Hematopoietic multipotent progenitor cell (in vitro differentiated cells): ENCODE data around the gene TLR5. TPM values are rescaled to one million over a fixed set of nuclear protein-coding genes. Genes with fewer than 3 reads are reported as not detected.

ENCODE experiments used
- DNase-seq, 3 donors: peaks; one replicate each; pipeline ENCODE4 v3.0.0-alpha.2; 2011 to 2015; ENCODE audit warnings: low read depth in 2 of 3, low spot score in 2 of 3
- total RNA-seq: library from RNA; depleted of rRNA; stranded (reverse); fragments of >200 nt; gene quantifications from one replicate; pipeline ENCODE4 v1.2.3, GENCODE V29; 2012

Gene TLR5
- total RNA-seq, 1 donor: under 0.01 TPM

- no peak for DNase-seq
Observed at GRCh38 chr1:223150443-223150842, 7.4 kb upstream of the TLR5 start.

- no peak for DNase-seq
Observed at GRCh38 chr1:223147873-223148272, 4.8 kb upstream of the TLR5 start.

DNA sequence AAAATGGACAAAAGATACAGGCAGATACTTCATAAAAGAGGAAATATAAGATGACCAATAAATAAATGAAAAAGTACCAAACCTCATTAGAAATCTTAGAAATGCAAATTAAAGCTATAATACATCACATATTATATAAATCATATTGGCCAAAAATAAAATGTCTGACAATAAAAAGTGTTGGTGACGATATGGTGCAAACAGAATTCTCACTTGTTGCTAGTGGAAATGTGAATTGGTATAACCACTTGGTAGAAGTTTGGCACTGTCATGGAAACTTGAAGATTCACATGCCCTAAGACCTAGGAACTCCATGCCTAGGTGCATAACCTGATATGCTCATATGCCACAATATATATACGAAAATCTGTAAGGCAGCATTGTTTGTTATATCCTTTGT is 4.4 kb upstream of the TLR5 start:
- no peak for DNase-seq

DNA sequence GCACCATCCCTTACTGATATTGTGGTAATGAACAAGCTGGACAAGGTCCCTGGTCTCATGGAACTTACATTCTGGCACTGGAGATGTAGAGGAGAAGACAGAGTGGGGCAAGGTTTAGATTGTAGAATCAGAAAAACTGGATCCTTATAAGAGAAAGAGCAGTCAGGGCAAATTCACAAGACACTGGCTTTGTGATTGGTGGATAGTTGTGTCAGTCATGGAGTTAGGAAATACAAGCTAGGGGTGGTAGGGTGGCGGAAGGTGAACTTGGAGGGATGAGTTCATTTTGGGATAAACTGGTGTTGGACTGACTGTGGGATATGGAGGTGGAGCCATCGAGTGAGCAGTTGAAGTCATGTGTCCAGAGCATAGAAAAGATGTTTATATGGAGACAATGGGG is 3.7 kb upstream of the TLR5 start:
- no peak for DNase-seq

DNA sequence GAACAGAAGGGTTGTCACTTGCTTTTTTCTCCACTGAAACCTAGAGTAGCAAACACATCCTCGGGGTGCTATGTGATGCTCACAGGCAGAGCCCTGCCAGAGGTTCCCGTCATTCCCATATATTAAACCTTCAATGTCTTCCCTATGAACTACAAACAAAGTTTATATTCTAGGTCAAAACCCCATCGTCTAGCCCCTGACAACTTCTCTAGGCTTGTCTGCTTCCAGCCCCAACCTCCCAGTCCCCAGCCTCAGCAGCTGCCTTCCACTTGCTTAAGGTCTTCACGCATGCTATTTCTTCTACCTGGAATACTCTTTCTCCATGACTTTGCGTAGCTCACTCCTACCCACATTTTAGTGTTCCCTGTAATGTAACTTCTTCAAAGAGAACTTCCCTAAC is 1.9 kb upstream of the TLR5 start:
- no peak for DNase-seq

DNA sequence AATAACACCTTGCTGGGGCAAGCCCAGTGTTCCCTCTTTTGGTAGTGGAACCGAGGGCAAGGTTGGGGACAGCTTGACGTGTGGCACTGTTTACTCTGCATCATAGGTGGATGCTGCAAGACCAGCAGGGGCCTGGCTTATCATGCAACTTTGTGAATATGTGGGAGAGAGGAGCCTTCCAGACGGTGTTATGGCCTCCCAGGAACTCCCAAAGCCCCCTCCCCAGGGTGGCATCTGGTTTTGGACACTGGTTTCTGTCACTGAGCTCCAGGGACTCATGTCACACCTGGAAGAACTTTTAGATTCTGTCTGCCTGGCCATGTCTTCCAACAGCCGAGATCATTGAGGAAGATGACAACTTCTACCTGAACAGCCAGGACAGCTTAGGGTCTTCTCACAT is 1.4 kb upstream of the TLR5 start:
- DNase-seq: no peak

GRCh38 chr1:223143537-223144248 is 645 bp upstream of the TLR5 start:
- peak in 2 of 3 donors; percentile 18 to 22 for DNase-seq

- no peak for DNase-seq
Observed at GRCh38 chr1:223142269-223142668, 779 bp downstream of the TLR5 start.

DNA sequence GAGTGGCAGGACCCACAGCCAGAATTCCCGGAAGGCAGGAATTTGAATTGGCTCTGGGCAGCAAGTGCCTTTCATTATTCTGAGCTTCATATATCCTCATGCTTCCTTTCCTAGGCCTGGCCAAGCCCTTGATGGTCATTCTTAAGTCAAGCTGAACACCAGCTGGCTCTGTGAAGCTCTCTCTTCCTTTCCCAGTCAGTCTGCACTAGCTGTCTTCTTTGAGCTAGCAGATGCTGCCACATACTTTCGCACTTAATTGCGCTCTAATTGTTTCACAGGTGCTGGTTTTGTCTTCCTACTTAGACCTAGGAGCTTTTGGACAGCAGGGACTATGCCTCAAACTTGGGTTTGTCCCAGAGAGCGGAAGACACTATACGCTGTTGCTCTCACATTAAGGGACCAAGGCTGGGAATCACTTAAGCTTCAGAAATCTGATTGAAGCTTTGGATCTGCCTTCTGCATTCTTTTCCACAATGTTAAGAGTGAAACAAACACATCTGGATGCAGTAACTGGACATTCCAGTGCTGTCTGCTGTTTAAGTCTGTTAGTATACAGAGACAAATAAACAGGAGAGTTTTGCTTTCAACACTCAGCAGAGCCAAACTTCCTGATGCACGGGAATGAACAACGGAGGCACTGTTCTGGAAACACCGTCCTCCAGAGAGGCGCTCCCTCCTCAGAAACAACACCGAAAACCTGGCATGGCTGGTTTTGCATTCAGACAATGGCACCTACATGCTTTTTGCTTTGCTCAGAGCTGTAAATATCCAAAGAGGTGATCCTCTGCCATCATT is 2.2 kb downstream of the TLR5 start:
- no peak for DNase-seq

GRCh38 chr1:223137455-223138085 is 5.5 kb downstream of the TLR5 start:
- no peak for DNase-seq

DNA sequence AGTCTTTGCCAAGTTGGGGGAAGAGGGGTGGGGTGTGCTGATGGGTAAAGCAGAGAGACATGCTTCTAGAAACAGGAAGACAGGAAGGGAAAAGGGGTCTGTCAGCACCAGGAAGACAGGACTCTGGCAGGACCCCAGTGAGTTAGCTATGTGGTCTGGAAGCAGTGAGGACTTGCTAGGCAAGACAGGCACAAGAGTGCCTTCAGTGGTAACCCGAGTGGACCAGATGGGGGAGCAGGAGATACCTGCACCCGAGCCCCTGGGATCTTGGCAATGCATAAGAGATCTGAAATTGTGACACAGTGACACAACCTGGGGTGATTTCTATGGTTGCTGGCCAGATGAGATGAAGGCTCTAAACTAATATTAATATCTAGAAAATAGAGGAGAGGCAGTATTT is 7.0 kb downstream of the TLR5 start:
- no peak for DNase-seq

DNA sequence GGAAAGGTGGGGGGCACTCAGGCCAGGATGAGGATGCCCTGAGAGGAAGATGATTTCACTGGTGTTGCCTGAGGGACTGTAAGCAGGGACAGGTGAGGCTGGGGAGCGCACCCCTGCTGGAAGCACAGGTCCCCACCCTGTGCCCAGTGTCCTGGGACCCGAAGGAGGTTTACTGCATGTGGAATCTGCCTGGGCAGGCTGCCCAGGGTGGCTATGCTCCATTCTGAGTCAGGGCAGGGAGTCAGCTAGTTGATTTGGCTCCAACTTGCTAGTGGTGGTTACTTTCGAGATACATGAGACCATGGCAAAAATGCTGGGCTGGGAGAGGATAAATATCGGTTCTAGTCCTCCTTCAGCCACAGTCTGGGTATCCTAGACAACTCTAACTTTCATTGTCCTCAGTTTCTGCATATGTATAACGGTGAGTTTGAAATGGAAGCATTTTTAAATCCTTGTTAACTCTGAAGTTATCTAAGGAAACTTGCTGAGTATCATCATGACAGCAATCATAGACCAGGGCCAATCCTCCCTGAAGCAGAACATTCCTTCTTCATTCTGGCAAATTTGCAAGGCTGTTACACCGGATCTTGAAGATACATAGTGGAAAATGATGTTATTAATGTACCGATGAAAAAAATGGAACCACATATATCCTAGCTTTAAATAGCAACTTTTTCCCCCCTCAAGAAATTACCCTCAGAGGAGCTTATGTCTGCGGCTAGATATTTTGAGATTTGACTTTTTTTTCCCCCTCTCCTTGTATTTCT is 7.7 kb downstream of the TLR5 start:
- no peak for DNase-seq

DNA sequence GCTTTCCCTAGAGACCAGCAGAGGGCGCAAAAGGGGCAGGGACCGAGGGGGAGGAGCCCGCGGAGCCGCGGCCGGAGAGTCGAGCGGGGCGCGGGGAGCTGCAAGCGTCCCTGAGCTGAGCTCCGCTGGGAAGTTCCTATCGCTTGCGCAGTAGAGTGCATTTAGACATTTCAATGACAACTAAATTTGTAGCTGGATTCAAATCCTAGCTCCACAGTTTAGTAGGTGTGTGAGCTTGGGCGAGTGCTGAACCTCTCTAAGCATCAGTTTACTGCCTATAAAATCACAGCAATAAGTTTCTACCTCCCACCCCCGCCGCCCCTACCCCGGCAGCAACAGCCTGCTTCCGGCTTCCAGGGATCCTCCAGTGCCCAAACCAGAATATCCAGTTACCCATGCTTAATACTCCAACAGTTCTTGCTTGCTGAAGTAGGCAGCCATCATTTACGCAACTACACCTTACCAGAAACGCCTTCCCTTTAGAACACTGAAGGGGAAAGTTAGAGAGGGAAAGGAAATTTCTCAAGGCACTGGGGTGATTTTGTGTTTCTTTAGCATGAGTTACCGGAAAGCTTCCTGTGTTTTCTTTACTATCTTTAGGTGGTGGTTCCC is 9.1 kb downstream of the TLR5 start:
- DNase-seq: peak; percentile 69 to 77 (median 71)

DNA sequence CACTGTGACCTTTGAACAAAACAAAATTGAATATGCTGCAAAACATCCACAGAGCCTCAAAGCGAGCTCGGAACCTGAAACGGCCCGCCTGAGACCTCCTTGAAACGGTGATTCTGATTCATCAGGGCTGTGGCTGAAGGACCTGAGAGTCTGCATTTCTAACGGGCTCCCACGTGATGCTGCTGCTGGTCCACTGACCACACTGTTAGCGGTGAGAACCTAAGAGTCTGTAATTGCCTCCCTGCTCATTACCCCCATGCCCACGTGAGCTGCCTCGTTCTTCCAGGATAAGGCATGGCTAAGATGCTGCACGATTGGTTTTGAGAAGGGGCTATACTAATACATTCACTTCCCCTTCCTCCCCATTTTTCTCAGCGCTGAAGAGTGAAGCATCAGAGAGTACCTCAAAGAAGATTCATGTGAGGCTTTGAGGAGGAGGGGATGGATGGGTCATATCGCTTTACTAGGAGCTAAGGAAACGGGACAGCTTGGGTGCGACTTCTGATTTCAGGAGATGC is 9.7 kb downstream of the TLR5 start:
- DNase-seq: no peak

DNA sequence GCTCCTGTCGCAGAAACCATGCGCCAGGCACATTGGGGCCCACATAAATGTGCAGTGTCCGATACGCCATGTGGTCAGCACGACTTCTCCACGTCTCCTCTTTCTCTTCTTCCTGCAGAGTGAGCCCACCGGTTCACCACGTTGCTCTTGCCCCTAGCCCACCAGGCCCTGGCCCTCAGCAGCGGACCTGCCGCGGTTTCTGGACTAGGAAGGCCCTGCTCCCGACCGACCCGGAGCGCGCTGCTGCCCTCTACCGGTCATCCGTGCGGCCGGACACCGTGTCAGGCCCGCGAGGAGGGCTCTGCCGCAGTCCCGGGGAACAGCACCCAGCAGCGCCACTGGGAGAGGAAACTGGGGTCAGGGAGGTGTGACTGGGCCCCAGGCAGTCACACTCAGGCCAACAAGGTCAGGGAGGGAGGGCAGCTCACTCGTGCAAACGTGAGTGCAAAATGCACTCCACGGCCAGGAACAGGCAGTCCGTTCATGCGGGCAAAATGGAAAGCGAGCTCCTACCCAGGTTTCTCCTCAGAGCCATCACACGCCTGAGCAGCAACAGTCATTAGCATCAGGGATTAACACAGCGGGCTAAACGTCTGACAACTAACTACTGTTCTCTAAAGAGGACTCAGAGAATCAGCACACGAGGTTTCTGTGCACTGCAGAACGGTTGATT is 13.7 kb downstream of the TLR5 start:
- peak; percentile 39 to 46 (median 45) for DNase-seq

- no peak for DNase-seq
Observed at GRCh38 chr1:223126741-223127140, 16.3 kb downstream of the TLR5 start.

DNA sequence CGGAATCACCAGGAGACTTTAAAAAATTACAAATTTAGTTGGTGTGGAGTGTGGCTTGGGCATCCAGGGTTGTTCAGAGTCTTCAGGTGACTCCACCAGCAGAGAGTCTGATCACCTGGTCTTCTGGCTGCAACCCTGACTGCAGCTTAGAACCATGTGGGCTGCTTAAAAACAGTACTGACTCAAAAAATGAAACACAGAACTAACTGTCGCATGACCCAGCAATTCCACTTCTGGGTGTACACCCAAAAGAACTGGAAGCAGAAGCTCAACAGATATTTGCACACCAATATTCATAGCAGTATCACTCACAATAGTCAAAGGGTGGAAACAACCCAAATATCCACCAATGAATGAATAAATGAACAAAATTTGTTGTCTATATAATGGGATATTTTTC is 17.3 kb downstream of the TLR5 start:
- DNase-seq: no peak

GRCh38 chr1:223123011-223123610 is 19.9 kb downstream of the TLR5 start:
- DNase-seq: no peak

DNA sequence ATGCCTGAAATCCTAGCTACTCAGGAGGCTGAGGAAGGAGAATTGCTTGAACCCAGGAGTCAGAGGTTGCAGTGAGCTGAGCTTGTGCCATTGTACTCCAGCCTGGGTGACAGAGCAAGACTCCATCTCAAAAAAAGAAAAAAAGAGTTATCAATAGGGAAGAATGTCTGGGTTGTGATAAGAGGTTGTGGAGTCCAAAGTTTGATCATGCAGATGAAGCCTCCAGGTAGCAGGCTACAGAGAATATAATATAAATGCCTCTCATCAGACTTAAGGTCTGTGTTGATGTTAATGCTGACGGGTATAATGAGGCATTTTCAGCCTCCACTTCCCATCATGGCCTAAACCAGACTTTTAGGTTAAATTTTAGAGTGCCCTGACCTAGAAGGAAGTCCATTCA is 24.6 kb downstream of the TLR5 start:
- DNase-seq: no peak
